ENCODE data around the gene PTRHD1.
A peak's percentile ranks its signal among the peaks of the same experiment; 100 is the strongest.

PTRHD1 gene

DNA sequence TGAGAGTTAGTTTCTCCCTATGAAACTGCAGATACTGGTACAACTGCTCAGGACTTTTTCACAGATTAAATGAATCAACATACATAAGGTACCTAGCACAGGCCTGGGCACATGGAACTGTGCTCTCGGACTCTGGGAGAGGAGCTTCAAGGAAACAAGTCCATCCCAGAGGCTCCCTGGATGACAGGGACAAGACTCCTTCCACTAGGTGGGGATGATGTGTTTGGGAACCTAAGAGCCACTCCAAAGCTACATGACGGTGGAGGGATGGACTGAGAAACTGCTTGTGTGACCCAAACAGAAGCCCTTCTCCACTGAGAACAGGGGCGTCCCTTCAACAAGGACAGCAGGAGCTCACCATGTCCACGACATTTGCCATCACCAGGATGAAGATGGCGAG lies 37.2 kb upstream of the PTRHD1 start:
- DNase-seq (ENCODE audit: low read depth, low spot score), result no peak

DNA sequence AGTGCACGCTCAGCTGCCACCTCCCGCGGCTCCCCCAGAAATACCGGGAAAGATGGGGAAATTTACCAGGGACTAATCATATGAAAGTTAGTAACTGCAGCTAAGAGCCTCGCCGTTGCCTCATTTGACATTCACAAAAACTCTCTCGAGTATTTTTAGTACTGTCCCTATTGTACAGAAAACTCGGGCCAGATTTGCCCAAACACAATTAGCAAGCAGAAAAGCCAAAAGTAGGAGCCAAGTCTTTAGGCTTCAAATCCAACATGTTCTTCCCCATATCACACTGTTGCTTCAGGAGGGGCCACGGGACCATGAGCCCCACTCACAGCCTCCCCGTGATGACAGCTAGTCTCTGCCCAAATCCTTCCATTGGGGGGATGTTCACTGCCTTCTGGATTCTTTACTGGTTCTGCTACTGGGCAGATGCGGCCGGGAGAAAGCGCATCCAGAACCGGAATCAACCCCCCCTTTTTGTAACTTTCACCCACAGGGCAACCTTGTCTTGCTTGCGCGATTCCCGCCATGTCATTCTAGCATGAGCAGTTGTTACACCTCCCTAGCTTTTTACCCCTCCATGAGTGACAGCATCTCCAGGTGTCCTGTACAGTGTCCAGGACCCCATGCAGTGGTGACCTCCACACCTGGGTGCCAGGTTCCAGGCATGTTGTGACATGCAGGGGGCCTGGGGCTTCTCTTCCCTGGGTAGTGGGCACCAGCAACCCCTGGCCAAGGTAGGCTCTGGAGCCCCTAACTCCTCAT lies 35.2 kb upstream of the PTRHD1 start:
- no peak for DNase-seq (ENCODE audit: low read depth, low spot score)

- DNase-seq (ENCODE audit: low read depth, low spot score), result no peak
Measured at GRCh38 chr2:24827321-24828237, 34.4 kb upstream of the PTRHD1 start.

- DNase-seq (ENCODE audit: low read depth, low spot score), result no peak
Measured at GRCh38 chr2:24826773-24827145, 33.6 kb upstream of the PTRHD1 start.

DNA sequence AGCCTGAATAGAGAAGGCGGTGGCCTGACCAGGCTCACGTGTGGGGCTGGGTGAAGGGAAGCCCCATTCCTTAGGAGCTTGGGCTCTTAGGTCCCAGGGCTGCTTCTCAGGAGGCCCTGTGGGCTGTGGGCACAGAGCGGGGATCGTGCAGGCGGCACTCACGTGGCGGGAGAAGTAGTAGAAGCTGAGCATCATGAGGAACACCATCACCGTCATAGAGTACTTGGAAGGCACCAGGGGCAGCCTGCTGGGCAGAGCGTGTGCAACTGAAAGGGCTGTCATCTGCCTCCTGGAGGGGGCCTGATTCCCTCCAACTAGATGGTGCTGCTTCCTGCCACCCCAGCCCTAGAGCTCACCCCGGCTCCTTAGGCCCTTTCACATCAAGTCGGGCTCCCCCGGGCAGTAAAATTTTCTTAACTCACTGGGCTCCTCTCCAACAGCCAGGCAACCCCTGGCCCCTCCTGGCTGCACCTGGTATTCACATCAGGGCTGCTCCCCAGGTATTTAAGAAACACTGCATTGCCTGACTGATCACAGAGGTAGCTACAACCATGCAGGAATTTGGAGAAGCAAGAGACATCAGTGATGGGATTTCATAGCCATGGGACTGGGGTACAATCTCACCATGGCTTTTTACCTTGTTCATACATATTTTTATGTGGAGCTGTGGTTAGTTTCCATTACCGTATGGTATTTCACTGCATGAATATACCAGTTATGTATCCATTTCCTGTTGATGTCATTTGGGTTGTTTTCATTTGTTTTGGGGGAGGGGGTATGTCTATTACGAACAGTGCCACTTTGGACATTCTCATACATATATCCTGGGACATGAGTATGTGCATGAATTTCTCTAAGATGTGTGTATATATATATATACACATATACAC lies 32.9 kb upstream of the PTRHD1 start:
- DNase-seq (ENCODE audit: low read depth, low spot score), result no peak

GRCh38 chr2:24824966-24825882 lies 32.0 kb upstream of the PTRHD1 start:
- no peak for DNase-seq (ENCODE audit: low read depth, low spot score)

DNA sequence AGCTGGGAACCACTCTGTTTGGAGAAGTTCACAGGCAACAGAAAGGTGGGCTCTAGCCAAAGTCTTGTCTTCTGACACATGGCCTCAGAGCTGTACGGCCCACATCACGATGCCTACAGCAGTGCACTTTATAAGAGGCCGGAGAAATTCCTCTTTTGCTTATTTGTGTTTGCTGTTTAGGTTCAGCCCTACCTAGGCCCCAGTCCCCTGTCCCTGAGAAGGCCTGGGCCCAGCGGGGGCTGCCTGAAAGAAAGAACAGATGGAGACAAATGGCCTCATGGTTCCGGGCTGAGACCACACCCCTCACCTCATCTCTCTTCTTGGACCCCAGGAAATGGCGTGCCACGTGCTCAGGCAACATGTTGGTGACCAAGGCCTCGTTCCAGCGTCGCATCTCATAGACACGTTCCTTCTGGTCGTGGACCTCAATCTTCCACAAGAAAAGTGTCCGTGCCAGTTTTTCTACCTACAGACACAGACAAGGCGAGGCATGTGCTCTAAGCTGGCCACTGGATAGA lies 30.9 kb upstream of the PTRHD1 start:
- DNase-seq (ENCODE audit: low read depth, low spot score), result no peak

DNA sequence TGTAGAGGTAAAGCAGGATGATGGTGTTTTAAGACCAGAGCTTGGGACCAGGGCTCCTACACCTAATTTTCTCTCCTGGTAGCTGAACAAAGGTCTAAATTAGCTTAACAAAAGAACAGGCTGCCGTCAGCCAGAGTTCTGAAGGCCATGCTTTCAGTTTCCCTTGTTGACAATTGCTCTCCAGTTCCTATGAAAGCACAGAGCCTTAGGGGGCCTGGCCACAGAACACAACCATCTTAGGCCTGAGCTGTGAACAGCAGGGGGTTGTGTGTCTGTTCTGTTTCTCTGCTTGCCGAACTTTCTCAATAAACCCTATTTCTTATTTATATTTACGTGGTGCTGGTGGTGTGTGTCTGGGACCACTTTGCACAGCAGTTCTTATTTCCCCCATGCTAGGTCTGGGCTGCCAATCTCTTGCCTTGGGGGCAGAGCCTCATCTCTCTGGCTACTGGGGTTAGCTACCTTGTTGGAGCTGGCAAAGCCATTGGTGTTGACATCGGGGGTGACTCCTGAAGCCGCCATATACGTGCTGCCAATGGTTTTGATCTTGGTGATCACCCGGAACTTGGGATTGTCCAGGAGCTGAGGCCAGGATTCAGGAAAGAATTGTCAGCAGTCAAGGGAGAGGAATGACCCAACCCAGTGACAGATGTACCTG lies 29.0 kb upstream of the PTRHD1 start:
- DNase-seq (ENCODE audit: low read depth, low spot score), result peak; percentile 89

DNA sequence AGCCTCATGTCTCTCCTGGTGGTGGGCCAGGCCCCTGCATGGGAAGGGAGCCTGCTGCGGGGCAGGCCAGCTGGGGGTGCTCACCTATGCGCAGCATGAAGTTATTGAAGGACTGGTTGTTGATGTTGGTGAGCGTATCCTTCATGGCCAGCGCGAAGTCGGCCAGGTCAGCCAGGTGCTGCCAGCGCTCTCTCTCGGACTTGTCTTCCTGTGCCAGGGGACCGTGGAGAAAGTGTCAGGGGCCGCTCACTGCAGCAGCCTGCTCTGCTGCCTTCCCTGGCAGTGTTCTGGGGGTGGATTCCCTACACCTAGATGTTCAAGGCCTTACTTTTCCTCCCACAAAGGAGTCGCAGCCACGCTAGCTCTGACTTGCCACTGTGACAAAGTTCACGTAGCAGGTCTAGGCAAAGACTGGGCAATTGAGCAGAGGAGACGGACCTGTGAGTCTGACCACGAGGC lies 28.3 kb upstream of the PTRHD1 start:
- DNase-seq (ENCODE audit: low read depth, low spot score), result no peak

DNA sequence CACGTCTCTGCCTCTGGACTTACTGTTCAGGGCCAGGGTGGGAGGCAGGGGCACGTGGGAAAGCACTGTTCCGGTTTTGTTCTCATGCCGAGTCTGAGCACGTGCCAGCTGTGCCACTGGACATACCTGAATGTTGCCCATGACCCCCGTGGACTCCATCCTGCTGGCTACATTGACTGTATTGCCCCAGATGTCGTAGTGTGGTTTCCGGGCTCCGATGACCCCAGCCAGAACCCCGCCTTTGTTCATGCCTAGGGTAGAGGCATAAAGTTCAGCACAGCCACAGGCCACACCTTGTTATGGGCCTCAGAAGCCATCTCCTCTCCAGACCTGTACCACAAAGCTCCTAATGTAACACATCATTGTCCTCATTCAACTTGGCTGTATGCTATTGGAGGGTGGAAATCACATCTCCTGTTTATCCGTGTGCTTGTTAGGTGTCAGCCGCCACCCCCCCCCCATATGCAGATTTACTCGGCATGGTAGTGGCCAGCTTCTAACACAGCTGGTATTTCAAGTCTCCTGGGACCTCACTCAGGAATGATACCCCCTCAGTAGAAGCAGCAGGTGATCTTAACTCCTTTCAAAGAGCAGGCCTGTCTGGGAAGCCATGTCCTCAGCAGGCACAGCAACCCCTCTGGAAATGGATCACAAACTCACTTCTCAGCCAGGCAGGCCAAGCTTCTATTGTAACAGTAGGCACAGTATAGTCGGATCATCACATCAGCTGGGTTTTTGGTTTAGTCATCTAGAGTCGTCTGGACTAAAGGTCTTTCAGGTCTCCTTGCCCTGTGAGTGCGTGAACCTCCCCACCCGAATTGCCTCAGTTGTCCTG lies 27.6 kb upstream of the PTRHD1 start:
- no peak for DNase-seq (ENCODE audit: low read depth, low spot score)

DNA sequence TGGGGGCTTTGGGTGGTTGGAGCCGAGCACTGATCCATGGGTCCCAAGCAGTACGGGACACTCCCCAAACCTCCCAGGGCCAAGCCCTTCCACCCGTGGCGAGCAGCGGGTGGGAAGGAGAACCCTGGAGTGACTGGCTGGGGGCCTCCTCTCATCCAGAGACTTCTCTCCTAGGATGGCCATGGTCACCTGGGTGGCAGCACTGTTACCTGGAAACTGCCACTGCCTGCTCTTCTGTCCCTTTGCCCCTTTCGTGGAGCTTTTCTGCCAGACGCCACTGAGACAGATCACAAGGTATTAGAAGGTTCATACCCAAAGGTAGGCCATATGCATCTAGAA lies 27.0 kb upstream of the PTRHD1 start:
- no peak for DNase-seq (ENCODE audit: low read depth, low spot score)

DNA sequence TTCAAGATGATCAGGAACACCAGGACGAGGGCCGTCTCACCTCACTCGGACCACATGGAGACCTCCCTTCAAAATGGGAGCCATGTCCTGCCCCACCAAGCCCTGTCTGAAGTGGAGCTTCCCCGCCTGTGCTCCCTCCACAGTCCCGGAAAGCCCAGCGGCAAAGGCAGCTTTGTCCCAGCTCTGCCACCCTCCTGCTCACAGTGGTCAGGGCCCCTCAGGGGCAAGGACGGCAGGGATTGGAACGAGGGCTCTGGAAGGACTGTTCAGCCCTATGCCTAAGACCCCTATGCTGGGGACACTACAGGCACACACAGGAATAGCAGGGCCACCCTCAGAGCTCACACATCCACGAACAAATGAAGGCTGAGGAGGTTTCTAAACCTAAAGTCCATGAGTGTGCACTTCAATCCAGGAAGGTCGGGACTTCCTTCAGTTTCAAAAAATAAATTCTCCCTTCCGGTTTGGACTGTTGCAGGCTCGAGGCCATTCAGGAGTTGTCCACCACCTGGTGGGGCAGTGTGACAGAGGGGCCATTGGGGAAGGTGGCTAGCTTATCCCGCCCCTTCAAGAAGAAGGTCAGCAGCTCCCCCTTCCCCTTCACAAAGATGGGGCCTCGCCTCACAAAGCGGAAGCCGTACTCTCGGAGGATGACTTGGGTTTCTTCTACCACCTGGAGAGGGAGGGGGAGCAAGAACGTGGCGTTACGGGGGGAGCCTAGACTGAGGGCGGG lies 26.4 kb upstream of the PTRHD1 start:
- DNase-seq (ENCODE audit: low read depth, low spot score), result no peak

- DNase-seq (ENCODE audit: low read depth, low spot score), result no peak
Measured at GRCh38 chr2:24818721-24819167, 25.6 kb upstream of the PTRHD1 start.

GRCh38 chr2:24816884-24817283 lies 23.7 kb upstream of the PTRHD1 start:
- no peak for DNase-seq (ENCODE audit: low read depth, low spot score)

DNA sequence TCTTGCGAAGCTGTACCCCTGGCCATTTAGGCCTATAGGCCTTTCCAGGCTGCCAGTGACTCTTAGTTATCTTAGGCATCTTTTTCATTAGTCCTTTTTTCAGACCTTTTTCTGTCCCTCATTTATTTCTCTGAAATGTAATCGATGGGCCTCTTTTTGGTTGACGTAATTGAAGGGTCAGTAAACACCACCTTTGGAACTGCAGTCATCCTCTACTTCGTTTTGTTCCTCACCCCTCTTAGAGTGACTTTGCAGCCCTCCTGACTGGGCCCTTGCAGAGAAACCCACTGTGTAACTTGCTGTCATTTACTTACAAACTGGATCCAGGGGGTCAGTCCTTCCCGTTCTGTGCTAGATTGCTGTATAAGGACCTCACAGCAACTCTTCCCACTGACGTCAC lies 23.2 kb upstream of the PTRHD1 start:
- DNase-seq (ENCODE audit: low read depth, low spot score), result no peak

DNA sequence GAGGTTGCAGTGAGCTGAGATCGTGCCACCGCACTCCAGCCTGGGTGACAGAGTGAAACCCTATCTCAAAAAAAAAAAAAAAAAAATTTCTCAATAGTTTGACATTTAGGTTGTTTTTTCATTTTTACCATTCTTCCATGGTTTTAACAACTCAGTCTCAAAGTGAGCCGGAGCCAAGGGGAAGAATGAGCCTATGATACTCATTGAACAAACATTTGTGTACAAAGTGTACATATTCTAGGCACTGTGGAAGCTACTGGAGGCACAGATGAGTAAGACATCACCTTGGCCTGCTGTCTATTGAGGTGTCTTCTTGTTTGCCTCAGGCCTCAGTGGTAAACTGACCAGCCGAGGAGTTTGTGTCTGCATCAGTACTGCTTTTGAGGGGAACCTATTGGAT lies 22.0 kb upstream of the PTRHD1 start:
- no peak for DNase-seq (ENCODE audit: low read depth, low spot score)

- no peak for DNase-seq (ENCODE audit: low read depth, low spot score)
Measured at GRCh38 chr2:24814516-24814915, 21.3 kb upstream of the PTRHD1 start.

DNA sequence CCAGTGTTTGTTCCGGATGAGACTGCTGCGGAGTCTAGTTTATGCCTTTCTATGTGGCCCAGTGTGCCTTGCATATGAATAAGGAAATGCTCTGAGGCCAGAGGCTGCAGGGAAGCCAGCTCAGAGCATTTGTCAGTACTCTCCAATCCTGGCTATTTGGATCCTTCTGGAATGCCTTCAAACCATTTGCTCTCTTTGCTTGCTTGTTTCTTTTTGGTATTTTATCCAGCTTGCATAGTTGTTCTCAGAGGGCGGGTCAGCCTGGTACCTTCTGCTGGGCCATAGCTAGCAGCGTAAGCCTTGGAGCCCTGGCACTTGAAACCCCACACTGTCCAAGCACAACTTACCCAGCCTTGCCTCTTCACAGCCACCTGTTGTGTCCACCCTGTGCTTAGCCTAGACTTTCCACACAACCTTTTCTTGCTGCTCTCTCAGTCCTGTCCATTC lies 20.5 kb upstream of the PTRHD1 start:
- DNase-seq (ENCODE audit: low read depth, low spot score), result no peak

Measured in brain pericyte (primary cell).